Psoas muscle (tissue), 8 donors: ENCODE measurements around the gene INO80. TPM values are rescaled to one million over a fixed set of nuclear protein-coding genes. Genes with fewer than 3 reads are reported as not detected.
A peak's percentile ranks its signal among the peaks of the same experiment; 100 is the strongest.

Source experiments
- ATAC-seq, 4 donors: fragments of 200-7000 bp; cut with Tn5 transposase; one replicate each; pipeline ENCODE4 v1.9.1; 2020; ENCODE audit warnings: moderate library complexity in 3 of 4, mild to moderate bottlenecking in 2 of 4
- DNase-seq, 2 donors: peaks; one replicate each; pipeline ENCODE4 v3.0.0-alpha.2; 2020
- H3K27ac ChIP-seq: fragments of 200-600 bp; one replicate; pipeline ENCODE4 v1.8.0; 2022
- H3K27me3 ChIP-seq, 3 donors: fragments of 200-600 bp in 1 of 3; one replicate each; pipeline versions ENCODE4 v1.6.1 to v1.8.0; 2013 to 2022; ENCODE audit warnings: low read length in 2 of 3, mild to moderate bottlenecking in 2 of 3, moderate library complexity in 1 of 3; ENCODE audit not compliant: insufficient read depth in 3 of 3
- H3K36me3 ChIP-seq, 2 donors: fragments of 200-600 bp in 1 of 2; one replicate each; pipeline versions ENCODE4 v1.6.1 to v1.8.0; 2013 to 2022; ENCODE audit warnings: low read depth in 1 of 2, mild to moderate bottlenecking in 1 of 2, moderate library complexity in 1 of 2; ENCODE audit not compliant: insufficient read depth in 1 of 2
- H3K4me1 ChIP-seq: fragments of 200-600 bp; one replicate; pipeline ENCODE4 v1.8.0; 2022
- H3K4me3 ChIP-seq: fragments of 200-600 bp; one replicate; pipeline ENCODE4 v1.8.0; 2022; ENCODE audit warnings: mild to moderate bottlenecking
- H3K9me3 ChIP-seq: fragments of 200-600 bp; one replicate; pipeline ENCODE4 v1.8.0; 2022
- CTCF ChIP-seq: fragments of 200-600 bp; IDR thresholded peaks from one replicate; pipeline ENCODE4 v1.8.0; 2022; ENCODE audit warnings: antibody characterized with exemption
- WGBS, 3 donors: extraction: QIAGEN DNeasy Blood & Tissue Kit; methylation state at CpG; one replicate each; pipeline versions ENCODE4 v1.1.6 to v1.1.7; 2013; 5-methylcytosine and 5-hydroxymethylcytosine counted together
- intact Hi-C, 2 donors: fragments of 100-400 bp; cut with DNase I; formaldehyde crosslinking; loops; one replicate each; pipeline versions ENCODE4 v1.11.0 to v1.14.2; 2022
- polyA plus RNA-seq, 3 donors: library from polyadenylated mRNA; stranded (reverse); fragments of 200-250 nt; gene quantifications; one replicate each; pipeline ENCODE4 v1.2.3, GENCODE V29; 2013
- total RNA-seq, 4 donors: library from RNA; stranded (reverse); fragmentation: NEBNext Ultra II Directional in 2 of 4; extraction: Animal tissue kit (Norgen Biotek cat#: 25700) in 2 of 4; gene quantifications; one replicate each; pipeline versions ENCODE4 v1.2.1 to v1.2.4, GENCODE V29; 2021 to 2023
- donor health status: healthy with polysubstance abuse.
- donor health status: DM: no; HTN: no; CAD: no; lungs with moderate emphysema.
- donor health status: Bipolar disorder and iron deficiency.
- donor health status: healthy.
- donor health status: DM: yes; HTN: yes; CAD: no.
- donor health status: DM: no; HTN: no; CAD: no.
- donor health status: DM: no; HTN: no; CAD: no.
- donor health status: DM: yes; HTN: yes; CAD: no.

INO80 gene
- total and polyA plus RNA-seq, 7 donors: 12.4 to 30.5 (median 20.1) TPM

GRCh38 chr15:41121951-41122350 lies 5.9 kb upstream of the INO80 start:
- Histone ChIP-seq H3K27ac (no peak overlapping the region), H3K36me3 (no peaks in the 10 kb centered on the region), H3K27me3 (peaks cover 0 to 29% (median 0%) of the 10 kb centered on the region in 3 donors), H3K4me3 (no peak overlapping the region), H3K4me1 (peaks cover under 1% of the 10 kb centered on the region), H3K9me3 (no peaks in the 10 kb centered on the region)
- TF ChIP-seq CTCF: no peak
- DNase-seq: no peak
- 76 to 79% (median 77%) methylated on average over 4 to 5 of the region's 5 CpGs for WGBS, 3 donors
- intact Hi-C loops: no loop called here
- no peak for ATAC-seq

- ATAC-seq (no peak), DNase-seq (no peak)
- H3K4me3 ChIP-seq: peak overlapping the region; percentile 81
- intact Hi-C loops: loop anchor here in 1 of 2 donors (10.0 kb wide), 1 partner anchor 212 kb away; no protein-coding TSS in a partner anchor
- H3K4me1 ChIP-seq: peaks cover 22% of the 10 kb centered on the region
- no peaks in the 10 kb centered on the region for H3K9me3 ChIP-seq
- no peak for TF ChIP-seq CTCF
- peaks cover 0 to 7% (median 0%) of the 10 kb centered on the region in 3 donors for H3K27me3 ChIP-seq
- peak overlapping the region; percentile 97 for H3K27ac ChIP-seq
- no peaks in the 10 kb centered on the region for H3K36me3 ChIP-seq
- WGBS, 3 donors: 76 to 81% (median 80%) methylated on average over 6 of the region's 6 CpGs
These were observed 827 bp upstream of the INO80 start for GRCh38 chr15:41116962-41117252.

GRCh38 chr15:41115652-41116115 lies 396 bp downstream of the INO80 start:
- TF ChIP-seq CTCF: no peak
- no peaks in the 10 kb centered on the region for H3K9me3 ChIP-seq
- intact Hi-C loops: loop anchor here in 1 of 2 donors (10.0 kb wide), 1 partner anchor 211 kb away; no protein-coding TSS in a partner anchor
- DNase-seq: peak; percentile 78 to 88
- H3K27me3 ChIP-seq: no peaks in the 10 kb centered on the region
- H3K4me3 ChIP-seq: peak overlapping the region; percentile 81
- 0% methylated on average over 37 to 46 of the region's 46 CpGs for WGBS, 3 donors
- no peaks in the 10 kb centered on the region for H3K36me3 ChIP-seq
- peak; percentile 74 to 80 (median 76) for ATAC-seq
- H3K27ac ChIP-seq: peak overlapping the region; percentile 97
- peaks cover 22% of the 10 kb centered on the region for H3K4me1 ChIP-seq

GRCh38 chr15:41115161-41115651 lies 874 bp downstream of the INO80 start:
- no peak for ATAC-seq
- H3K36me3 ChIP-seq: no peaks in the 10 kb centered on the region
- H3K27ac ChIP-seq: peak overlapping the region; percentile 97
- H3K27me3 ChIP-seq: no peaks in the 10 kb centered on the region
- TF ChIP-seq CTCF: no peak
- H3K9me3 ChIP-seq: no peaks in the 10 kb centered on the region
- intact Hi-C loops: loop anchor here in 1 of 2 donors (10.0 kb wide), 1 partner anchor 210 kb away; no protein-coding TSS in a partner anchor
- WGBS, 3 donors: 1% methylated on average over 10 of the region's 10 CpGs
- DNase-seq: no peak
- peaks cover 22% of the 10 kb centered on the region for H3K4me1 ChIP-seq
- H3K4me3 ChIP-seq: peak overlapping the region; percentile 81

- H3K4me1 ChIP-seq: peaks cover 18% of the 10 kb centered on the region
- TF ChIP-seq CTCF: no peak
- H3K36me3 ChIP-seq: peaks cover 3 to 12% of the 10 kb centered on the region in 2 donors
- H3K9me3 ChIP-seq: no peaks in the 10 kb centered on the region
- H3K4me3 ChIP-seq: no peak overlapping the region
- no peak for ATAC-seq
- intact Hi-C loops: loop anchor here in 1 of 2 donors (2.0 kb wide), 1 partner anchor 20 kb away; no protein-coding TSS in a partner anchor
- no peak overlapping the region for H3K27ac ChIP-seq
- H3K27me3 ChIP-seq: no peaks in the 10 kb centered on the region
- 88 to 94% (median 90%) methylated on average over 5 of the region's 5 CpGs for WGBS, 3 donors
- no peak for DNase-seq
These were observed 9.1 kb downstream of the INO80 start for GRCh38 chr15:41106947-41107346.
